ENCODE results near the gene CYP27A1.

CYP27A1 gene

GRCh38 chr2:218856167-218856895 is 74.4 kb downstream of the CYP27A1 start:
- Histone ChIP-seq H4K8ac (ENCODE audit: low read depth, low read length) (peak overlapping the region; percentile 26), H3K79me2 (ENCODE audit: control insufficient read depth, insufficient read depth, low read length, poor library complexity) (peaks cover 5% of the 10 kb centered on the region), H3K23ac (ENCODE audit: low read length) (no peak overlapping the region), H4K12ac (ENCODE audit: low read depth, low read length) (no peak overlapping the region), H3K27ac (ENCODE audit: low read depth, low read length) (peak overlapping the region; percentile 81), H3K27me3 (ENCODE audit: insufficient read depth, low read length) (no peaks in the 10 kb centered on the region), H2BK5ac (ENCODE audit: low read depth, low read length, poor library complexity) (peak overlapping the region; percentile 63), H4K91ac (ENCODE audit: low read depth, low read length) (peak overlapping the region; percentile 83), H2AFZ (ENCODE audit: insufficient read depth, low read length, poor library complexity) (no peak overlapping the region), H2BK12ac (ENCODE audit: low read length) (peak overlapping the region; percentile 63), H3K9ac (ENCODE audit: low read length) (no peak overlapping the region), H3K4me1 (ENCODE audit: control insufficient read depth in 1 of 2, insufficient read depth in 2 of 2, low read length in 2 of 2) (peaks cover 58 to 67% of the 10 kb centered on the region in 2 experiments), H3K79me1 (ENCODE audit: low read length) (peaks cover 21% of the 10 kb centered on the region), H2BK120ac (ENCODE audit: insufficient read depth, low read length, poor library complexity) (peak overlapping the region; percentile 26), H3K4ac (ENCODE audit: low read depth, low read length) (no peak overlapping the region), H3K18ac (ENCODE audit: low read length) (no peak overlapping the region), H3K9me3 (ENCODE audit: insufficient read depth, low read depth, low read length) (no peaks in the 10 kb centered on the region), H3K36me3 (ENCODE audit: control insufficient read depth in 1 of 2, insufficient read depth in 2 of 2, low read length in 2 of 2) (no peaks in the 10 kb centered on the region), H3K4me2 (ENCODE audit: low read length) (peak overlapping the region; percentile 7), H2AK5ac (ENCODE audit: low read length) (no peak overlapping the region), H3K4me3 (ENCODE audit: low read depth, low read length) (no peak overlapping the region), H3K14ac (ENCODE audit: low read length) (peak overlapping the region; percentile 37)
- no CpG with 5 or more reads among the region's 12 CpGs for WGBS (ENCODE audit: extremely low coverage, insufficient coverage, insufficient read length)
- peak in 1 of 2 donors; percentile 30 for DNase-seq

GRCh38 chr2:218856896-218857243 is 74.9 kb downstream of the CYP27A1 start:
- H4K12ac ChIP-seq (ENCODE audit: low read depth, low read length) = no peak overlapping the region
- H2BK12ac ChIP-seq (ENCODE audit: low read length) = peak overlapping the region; percentile 15
- H2BK5ac ChIP-seq (ENCODE audit: low read depth, low read length, poor library complexity) = no peak overlapping the region
- no peaks in the 10 kb centered on the region for H3K27me3 ChIP-seq (ENCODE audit: insufficient read depth, low read length)
- no peak overlapping the region for H3K9ac ChIP-seq (ENCODE audit: low read length)
- no peak overlapping the region for H2AK5ac ChIP-seq (ENCODE audit: low read length)
- H3K23ac ChIP-seq (ENCODE audit: low read length) = no peak overlapping the region
- H3K4me3 ChIP-seq (ENCODE audit: low read depth, low read length) = no peak overlapping the region
- no peak overlapping the region for H3K18ac ChIP-seq (ENCODE audit: low read length)
- no peak overlapping the region for H4K8ac ChIP-seq (ENCODE audit: low read depth, low read length)
- peaks cover 5% of the 10 kb centered on the region for H3K79me2 ChIP-seq (ENCODE audit: control insufficient read depth, insufficient read depth, low read length, poor library complexity)
- no peak overlapping the region for H2BK120ac ChIP-seq (ENCODE audit: insufficient read depth, low read length, poor library complexity)
- H3K79me1 ChIP-seq (ENCODE audit: low read length) = peaks cover 21% of the 10 kb centered on the region
- H3K9me3 ChIP-seq (ENCODE audit: insufficient read depth, low read depth, low read length) = no peaks in the 10 kb centered on the region
- no peak overlapping the region for H4K91ac ChIP-seq (ENCODE audit: low read depth, low read length)
- no CpG with 5 or more reads among the region's 1 CpG for WGBS (ENCODE audit: extremely low coverage, insufficient coverage, insufficient read length)
- no peak overlapping the region for H3K14ac ChIP-seq (ENCODE audit: low read length)
- peak overlapping the region; percentile 3 for H3K4me2 ChIP-seq (ENCODE audit: low read length)
- no peak overlapping the region for H3K27ac ChIP-seq (ENCODE audit: low read depth, low read length)
- H3K4me1 ChIP-seq (ENCODE audit: control insufficient read depth in 1 of 2, insufficient read depth in 2 of 2, low read length in 2 of 2) = peaks cover 63 to 71% of the 10 kb centered on the region in 2 experiments
- H2AFZ ChIP-seq (ENCODE audit: insufficient read depth, low read length, poor library complexity) = no peak overlapping the region
- H3K36me3 ChIP-seq (ENCODE audit: control insufficient read depth in 1 of 2, insufficient read depth in 2 of 2, low read length in 2 of 2) = no peaks in the 10 kb centered on the region
- H3K4ac ChIP-seq (ENCODE audit: low read depth, low read length) = no peak overlapping the region
- no peak for DNase-seq

- Histone ChIP-seq H3K9me3 (ENCODE audit: insufficient read depth, low read depth, low read length) (no peaks in the 10 kb centered on the region), H4K12ac (ENCODE audit: low read depth, low read length) (no peak overlapping the region), H3K4ac (ENCODE audit: low read depth, low read length) (no peak overlapping the region), H3K4me2 (ENCODE audit: low read length) (no peak overlapping the region), H3K36me3 (ENCODE audit: control insufficient read depth in 1 of 2, insufficient read depth in 2 of 2, low read length in 2 of 2) (no peaks in the 10 kb centered on the region), H2BK5ac (ENCODE audit: low read depth, low read length, poor library complexity) (no peak overlapping the region), H2BK12ac (ENCODE audit: low read length) (peak overlapping the region; percentile 1), H3K23ac (ENCODE audit: low read length) (no peak overlapping the region), H4K91ac (ENCODE audit: low read depth, low read length) (no peak overlapping the region), H4K8ac (ENCODE audit: low read depth, low read length) (no peak overlapping the region), H2BK120ac (ENCODE audit: insufficient read depth, low read length, poor library complexity) (no peak overlapping the region), H3K27ac (ENCODE audit: low read depth, low read length) (no peak overlapping the region), H2AK5ac (ENCODE audit: low read length) (no peak overlapping the region), H3K4me1 (ENCODE audit: control insufficient read depth in 1 of 2, insufficient read depth in 2 of 2, low read length in 2 of 2) (peaks cover 65 to 73% of the 10 kb centered on the region in 2 experiments), H3K27me3 (ENCODE audit: insufficient read depth, low read length) (no peaks in the 10 kb centered on the region), H3K18ac (ENCODE audit: low read length) (no peak overlapping the region), H3K79me2 (ENCODE audit: control insufficient read depth, insufficient read depth, low read length, poor library complexity) (peaks cover 5% of the 10 kb centered on the region), H3K79me1 (ENCODE audit: low read length) (peaks cover 21% of the 10 kb centered on the region), H3K14ac (ENCODE audit: low read length) (no peak overlapping the region), H3K9ac (ENCODE audit: low read length) (no peak overlapping the region), H3K4me3 (ENCODE audit: low read depth, low read length) (no peak overlapping the region), H2AFZ (ENCODE audit: insufficient read depth, low read length, poor library complexity) (no peak overlapping the region)
- DNase-seq = no peak
- whole genome bisulfite sequencing (ENCODE audit: extremely low coverage, insufficient coverage, insufficient read length) = no CpG with 5 or more reads among the region's 10 CpGs
Measured at GRCh38 chr2:218857371-218858137, 75.6 kb downstream of the CYP27A1 start.

- Histone ChIP-seq H3K79me2 (ENCODE audit: control insufficient read depth, insufficient read depth, low read length, poor library complexity) (peaks cover 5% of the 10 kb centered on the region), H3K14ac (ENCODE audit: low read length) (no peak overlapping the region), H4K91ac (ENCODE audit: low read depth, low read length) (peak overlapping the region; percentile 2), H3K27ac (ENCODE audit: low read depth, low read length) (no peak overlapping the region), H4K12ac (ENCODE audit: low read depth, low read length) (no peak overlapping the region), H2BK12ac (ENCODE audit: low read length) (peak overlapping the region; percentile 1), H3K9ac (ENCODE audit: low read length) (no peak overlapping the region), H2AFZ (ENCODE audit: insufficient read depth, low read length, poor library complexity) (no peak overlapping the region), H3K9me3 (ENCODE audit: insufficient read depth, low read depth, low read length) (no peaks in the 10 kb centered on the region), H3K79me1 (ENCODE audit: low read length) (peaks cover 21% of the 10 kb centered on the region), H3K18ac (ENCODE audit: low read length) (no peak overlapping the region), H2BK120ac (ENCODE audit: insufficient read depth, low read length, poor library complexity) (no peak overlapping the region), H3K27me3 (ENCODE audit: insufficient read depth, low read length) (no peaks in the 10 kb centered on the region), H3K4me3 (ENCODE audit: low read depth, low read length) (no peak overlapping the region), H3K4me1 (ENCODE audit: control insufficient read depth in 1 of 2, insufficient read depth in 2 of 2, low read length in 2 of 2) (peaks cover 63 to 71% of the 10 kb centered on the region in 2 experiments), H3K36me3 (ENCODE audit: control insufficient read depth in 1 of 2, insufficient read depth in 2 of 2, low read length in 2 of 2) (no peaks in the 10 kb centered on the region), H4K8ac (ENCODE audit: low read depth, low read length) (no peak overlapping the region), H3K23ac (ENCODE audit: low read length) (no peak overlapping the region), H3K4me2 (ENCODE audit: low read length) (no peak overlapping the region), H2AK5ac (ENCODE audit: low read length) (no peak overlapping the region), H3K4ac (ENCODE audit: low read depth, low read length) (no peak overlapping the region), H2BK5ac (ENCODE audit: low read depth, low read length, poor library complexity) (no peak overlapping the region)
- WGBS (ENCODE audit: extremely low coverage, insufficient coverage, insufficient read length) = no CpG with 5 or more reads among the region's 1 CpG
- DNase-seq = no peak
Measured at GRCh38 chr2:218858138-218858445, 76.1 kb downstream of the CYP27A1 start.
